GM19099 (cell line): ENCODE results near the gene C2orf66.

Experiments used
- POLR2A ChIP-seq: IDR thresholded peaks from 3 replicates; pipeline ENCODE4 v1.6.1; 2011; ENCODE audit warnings: low read depth; ENCODE audit not compliant: insufficient read length; ENCODE audit errors: extremely low read depth

C2orf66 gene

DNA sequence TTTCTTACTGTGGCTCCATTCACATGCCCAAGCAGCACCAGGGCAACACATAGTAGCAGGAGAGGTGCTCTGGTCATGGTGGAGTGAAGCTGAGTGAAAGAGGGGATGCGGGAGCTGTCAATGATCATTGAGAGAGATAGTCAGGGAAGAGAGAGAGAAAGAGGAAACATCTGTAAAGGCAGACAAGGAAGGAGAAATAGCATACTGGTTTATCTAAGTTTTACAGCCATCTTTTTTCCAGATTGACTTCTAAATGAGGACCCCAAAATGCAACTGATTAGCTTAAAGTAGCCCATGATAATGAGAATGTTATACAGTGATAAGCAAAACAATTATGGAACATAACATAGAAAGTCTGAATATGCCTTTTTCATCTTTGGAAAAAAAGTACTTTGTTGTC lies at the start of gene C2orf66:
C2orf66 (minus strand) TSS at position 96 of the 400 bp plus-strand sequence; CDS start at position 77, 19 bp downstream.
- no peak for TF ChIP-seq POLR2A

DNA sequence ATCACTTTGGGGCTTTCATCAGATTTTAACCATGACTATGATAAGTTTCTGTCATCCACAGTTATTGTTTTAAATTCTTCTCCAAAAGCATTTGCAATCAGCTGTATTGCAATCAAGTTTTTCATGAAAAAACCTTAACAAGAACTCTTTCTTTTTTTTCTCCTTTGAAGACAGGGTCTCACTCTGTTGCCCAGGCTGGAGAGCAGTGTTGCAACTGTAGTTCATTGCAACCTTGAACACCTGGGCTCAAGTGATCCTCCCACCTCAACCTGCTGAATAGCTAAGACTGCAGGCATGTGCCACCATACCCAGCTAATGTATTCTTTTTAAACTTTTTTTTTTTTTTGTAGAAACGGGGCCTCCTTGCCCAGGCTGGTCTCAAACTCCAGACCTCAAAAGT lies 45.5 kb upstream of the C2orf66 start:
- no peak for TF ChIP-seq POLR2A

DNA sequence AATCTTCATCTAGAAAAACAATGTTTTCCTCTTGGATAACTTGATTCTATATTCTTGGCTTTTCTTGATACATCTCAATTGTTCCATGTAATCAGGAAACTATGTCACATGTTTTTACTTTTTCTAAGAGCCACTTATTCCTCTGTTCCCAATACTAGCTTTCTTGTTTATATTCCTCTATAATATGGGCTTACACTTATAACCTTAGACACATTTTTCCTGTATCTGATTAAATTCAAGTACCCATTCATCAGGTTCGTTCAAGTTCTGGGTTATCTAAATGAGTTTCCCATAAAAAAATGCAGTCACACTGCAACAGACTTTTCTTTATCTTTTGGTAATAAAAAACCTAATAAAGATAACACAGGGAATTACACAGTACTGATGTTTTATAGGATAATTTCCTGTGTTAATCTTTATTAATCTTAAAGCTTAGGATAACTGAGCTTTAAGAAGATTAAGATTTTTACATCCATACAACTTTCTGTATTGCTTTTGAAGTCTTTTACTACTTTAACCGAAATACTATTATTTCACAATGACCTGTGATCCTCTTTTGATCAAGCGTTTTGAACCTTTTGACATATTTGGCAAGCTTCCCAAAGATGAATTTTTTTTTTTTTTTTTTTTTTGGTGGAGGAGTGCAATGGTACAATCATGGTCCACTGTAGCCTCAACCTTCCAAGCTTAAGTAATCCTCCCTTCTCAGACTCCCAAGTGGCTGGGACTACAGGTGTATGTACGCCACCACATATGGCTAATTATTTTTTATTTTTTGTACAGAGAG lies 44.3 kb upstream of the C2orf66 start:
- TF ChIP-seq POLR2A = no peak

DNA sequence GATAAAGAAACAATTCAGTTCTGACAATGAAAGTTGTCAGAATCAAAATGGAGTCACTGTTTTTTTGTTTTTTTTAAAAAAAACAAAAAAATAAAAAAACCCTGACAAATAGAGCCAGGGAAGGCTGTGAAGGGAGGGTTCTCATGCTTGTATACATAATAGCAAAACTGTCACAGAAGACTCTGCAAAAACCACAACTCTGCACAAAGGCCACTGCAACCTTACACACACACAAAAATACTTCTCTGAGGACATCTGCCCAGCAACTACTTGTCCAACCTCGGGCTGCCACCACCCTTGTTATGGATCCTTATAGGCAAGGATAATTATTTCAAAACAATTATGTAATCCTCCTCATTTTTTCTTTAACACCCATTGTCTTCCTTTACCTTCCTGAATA lies 41.9 kb upstream of the C2orf66 start:
- TF ChIP-seq POLR2A = no peak

DNA sequence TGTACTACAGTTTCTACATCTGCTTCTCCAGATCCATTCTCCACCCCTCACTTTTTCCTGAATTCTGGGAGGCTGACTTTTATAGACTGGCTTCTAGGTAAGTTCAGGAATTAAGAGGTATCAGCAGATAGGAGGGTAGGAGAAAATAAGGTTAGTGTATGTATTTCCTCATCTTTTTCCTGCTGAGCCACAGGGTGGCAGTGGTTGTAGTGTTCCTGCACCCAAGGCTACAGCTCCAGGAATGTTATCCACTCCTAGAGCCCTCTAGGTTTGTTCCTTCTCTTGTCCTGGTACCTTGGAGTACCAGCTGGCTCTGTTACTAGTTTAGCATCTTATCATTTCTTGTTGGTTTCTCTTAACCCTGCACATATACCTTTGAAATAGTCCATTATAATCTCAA lies 40.7 kb upstream of the C2orf66 start:
- no peak for TF ChIP-seq POLR2A

DNA sequence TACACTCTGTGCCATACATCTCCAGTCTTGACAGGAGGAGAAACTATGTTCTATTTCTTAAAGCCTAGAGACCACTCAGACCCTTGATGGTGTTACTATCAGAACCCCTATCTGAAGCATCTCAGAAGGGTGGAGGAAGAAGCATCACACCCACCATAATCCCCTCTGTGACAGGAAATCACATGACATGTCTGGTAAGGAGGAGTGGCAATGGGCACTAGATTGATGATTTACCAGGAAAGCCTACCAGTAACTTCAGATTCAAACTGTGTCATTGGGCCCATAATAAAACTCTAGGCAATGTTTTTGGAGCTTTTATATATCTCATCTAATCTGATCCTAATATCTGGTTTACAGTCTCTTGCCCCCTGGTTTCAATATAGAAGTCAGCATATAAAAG lies 37.1 kb upstream of the C2orf66 start:
- TF ChIP-seq POLR2A = no peak

DNA sequence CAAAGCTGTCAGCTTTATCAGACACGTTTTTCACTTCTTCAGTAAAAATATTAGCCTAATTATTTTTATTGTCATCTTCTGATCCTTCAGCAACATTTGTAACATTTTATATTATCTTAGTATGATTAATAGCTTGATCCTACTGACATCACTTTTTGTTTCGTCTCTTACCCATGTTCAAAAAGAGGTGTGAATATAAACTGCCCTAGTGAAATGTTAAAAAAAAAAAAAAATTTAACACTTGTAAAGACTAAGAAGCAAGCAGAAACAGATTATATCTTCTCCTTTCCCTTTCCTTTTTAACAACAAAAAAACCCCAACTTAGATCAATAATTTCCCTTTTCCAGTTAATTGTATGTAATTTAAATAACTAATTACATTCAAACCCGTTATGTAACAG lies 36.2 kb upstream of the C2orf66 start:
- no peak for TF ChIP-seq POLR2A

DNA sequence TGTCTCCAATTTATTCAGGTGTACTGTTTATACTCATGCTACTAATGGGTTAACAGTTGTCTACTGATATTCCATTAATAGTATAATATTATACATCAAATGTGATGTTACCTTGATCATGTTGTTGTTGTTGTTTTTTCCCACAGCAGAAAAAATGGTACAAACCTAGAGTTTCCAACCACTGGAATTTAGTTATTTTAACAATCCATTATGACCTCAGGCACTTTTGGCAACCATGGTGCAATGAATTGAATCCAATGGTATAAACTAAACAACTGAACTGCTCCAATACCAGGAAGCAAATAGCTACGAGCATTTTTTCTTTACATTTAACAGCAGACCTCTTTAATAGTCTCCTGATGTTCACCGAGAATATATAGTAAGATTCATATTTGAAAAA lies 31.0 kb upstream of the C2orf66 start:
- no peak for TF ChIP-seq POLR2A

DNA sequence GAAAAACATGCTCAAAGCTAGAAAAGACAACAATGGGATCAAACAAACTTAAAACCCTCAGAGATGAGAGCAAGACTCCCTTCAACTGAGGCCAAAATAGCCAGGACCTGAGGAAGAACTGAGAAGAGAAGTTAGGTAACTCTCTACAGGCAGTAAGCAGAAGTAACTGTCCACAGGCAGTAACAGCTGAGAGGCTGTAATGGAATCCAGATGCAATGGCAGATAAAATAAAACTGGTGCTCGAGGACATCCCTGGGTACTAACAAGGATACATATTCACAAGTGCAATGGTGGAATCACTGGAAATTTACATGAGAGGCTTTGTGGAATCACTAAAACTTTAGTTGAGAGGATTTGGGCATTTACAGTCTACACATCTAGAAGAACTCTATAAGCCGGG lies 30.4 kb upstream of the C2orf66 start:
- no peak for TF ChIP-seq POLR2A

DNA sequence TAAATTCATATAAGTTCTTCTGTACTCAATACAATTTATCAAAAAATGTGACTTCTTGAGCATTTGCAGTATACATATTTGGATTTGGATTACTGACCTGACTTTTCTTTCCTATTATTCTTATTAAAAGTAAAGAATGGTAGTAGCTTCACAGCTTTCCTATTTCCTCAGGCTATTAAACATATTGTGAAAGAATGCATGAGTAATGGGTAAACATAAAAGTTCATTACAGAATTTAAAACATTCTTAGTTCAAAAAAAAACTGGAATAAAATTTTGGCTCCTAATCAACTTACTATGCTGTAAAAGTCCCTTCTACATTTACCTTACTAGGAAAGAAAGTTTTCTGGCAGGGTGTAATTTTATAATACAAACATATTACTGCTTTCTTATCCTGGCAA lies 27.3 kb upstream of the C2orf66 start:
- TF ChIP-seq POLR2A = no peak

DNA sequence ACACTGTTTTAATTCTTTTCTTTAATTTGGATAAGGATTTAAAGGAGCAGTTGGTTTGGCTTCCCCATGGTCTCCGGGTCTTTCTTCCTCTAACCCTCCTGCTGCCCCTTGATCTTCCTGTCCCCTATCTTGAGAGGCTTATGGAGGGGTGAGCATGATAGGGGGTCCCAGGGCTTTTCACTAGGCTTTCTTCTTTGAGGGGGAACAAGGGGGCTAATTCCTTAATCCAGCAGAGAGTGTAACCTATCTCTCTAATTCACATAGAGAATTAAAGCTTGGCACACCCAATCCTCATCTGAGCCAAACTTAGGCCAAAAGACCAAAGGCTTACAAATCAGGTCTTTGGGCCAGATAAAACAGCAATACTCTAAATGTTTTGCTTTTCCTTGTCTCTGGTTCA lies 21.5 kb upstream of the C2orf66 start:
- no peak for TF ChIP-seq POLR2A

DNA sequence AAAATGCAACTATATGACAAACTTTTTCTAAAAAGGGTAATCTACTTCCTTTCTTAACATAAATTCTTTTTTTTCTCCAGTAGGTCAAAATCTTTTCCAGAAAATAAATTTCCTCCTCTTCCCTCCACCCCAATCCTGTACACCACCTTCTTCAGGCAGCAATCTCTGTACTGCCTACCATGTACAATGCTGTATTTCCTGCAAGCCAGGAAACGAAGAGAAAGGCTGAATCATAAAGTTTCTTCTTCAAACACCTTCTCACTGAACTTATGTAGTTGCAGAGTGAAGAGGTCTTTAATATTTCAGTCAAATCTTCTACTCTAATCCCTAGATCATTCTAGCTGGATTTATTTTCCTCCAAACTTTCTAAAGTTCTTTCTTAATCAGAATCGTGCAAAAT lies 18.2 kb upstream of the C2orf66 start:
- no peak for TF ChIP-seq POLR2A

DNA sequence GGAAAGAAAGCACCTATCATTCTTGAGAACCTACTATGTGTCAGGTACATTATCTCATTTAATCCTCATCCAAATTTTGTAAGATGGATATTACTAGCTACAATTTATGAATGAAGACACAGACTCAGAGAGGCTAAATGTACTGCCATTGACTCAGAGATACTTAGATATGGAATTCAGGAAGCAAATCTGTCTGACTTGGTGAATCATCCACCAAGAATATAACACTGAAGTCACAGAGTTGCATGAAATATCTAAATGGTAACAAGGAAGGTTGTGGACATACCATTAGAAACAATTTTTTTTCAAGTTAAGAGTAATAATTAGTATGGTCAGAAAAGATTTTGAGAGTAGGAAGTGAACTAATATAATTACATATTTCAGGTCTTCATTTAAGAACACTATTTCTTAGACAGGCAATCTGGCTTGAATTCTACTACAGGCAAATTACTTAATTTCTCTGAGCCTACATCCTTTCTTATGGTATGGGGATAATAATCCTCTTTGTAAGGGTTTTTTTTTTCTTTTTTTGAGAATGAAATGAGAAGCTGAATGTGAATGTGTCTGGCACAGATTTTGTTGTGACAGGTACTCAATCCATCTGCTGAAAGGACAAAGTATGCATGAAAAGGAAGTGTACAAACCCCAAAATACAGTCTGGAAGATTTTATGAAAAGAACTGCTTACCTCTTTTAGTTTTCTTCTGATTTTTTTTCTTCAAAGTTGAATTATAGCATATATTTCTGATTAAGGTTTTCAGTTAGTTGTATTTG lies 14.8 kb upstream of the C2orf66 start:
- no peak for TF ChIP-seq POLR2A

DNA sequence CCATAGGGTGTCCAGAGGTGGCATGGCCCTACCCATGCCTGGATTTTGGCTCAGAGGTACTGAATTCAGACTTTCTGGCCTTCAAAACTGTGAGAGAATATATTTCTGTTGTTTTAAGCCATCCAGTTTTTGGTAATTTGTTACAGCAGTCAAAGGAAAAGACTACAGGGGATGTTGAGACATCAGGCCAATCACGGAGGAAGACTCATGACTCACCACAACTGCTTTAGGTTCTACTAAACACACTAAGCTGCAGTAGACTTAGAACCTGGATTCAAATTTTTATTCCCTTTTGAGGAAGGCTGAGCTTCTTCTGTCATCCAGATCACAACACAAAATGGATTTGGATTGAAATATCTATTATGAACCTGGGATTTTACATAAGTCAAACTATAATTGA lies 12.0 kb upstream of the C2orf66 start:
- no peak for TF ChIP-seq POLR2A

DNA sequence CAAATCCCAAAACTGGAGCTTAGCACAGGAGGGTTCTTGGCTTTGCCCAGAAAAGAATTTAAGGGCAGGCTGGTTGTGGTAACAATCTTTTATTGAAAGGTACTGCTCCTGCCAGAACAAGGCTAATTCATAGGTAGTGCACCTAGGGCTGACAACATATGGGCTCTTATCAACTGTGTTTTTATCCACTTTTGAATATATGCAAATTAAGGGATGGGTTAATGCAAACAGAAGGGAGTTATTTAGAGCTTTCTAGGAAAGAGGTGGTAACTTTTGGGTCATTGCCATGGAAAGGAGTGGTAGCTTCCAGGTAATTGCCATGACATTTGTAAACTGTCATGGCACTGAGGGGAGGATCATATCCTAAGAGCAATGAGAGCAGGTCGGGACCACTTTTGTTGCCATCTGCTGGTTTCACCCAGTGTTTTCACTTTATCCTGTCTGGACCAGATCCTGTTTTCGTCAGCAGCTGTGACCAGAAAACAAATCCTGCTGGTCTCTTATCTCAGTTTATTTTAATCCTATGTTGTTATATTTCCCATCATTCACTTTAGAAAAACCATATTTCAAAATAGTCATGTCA lies 981 bp downstream of the C2orf66 start:
- no peak for TF ChIP-seq POLR2A

DNA sequence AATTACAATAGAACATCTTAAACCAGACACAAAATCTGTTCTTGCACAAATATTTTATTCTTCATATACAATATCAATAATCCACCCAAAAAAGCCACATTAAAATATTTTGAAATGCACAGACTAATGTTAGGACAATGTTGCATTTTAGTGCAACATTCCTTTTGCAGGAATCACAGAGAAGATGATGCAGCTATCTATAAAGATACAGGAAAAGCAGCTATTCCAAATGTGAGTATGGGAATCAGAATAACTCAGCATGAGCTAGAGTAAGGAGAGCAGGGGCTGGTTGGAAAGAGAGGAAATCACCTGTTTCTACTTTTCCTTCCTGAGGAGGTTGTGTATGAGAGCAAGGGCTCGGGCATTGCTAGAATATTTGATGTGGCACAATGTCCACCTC lies 4.8 kb downstream of the C2orf66 start:
- TF ChIP-seq POLR2A = no peak

DNA sequence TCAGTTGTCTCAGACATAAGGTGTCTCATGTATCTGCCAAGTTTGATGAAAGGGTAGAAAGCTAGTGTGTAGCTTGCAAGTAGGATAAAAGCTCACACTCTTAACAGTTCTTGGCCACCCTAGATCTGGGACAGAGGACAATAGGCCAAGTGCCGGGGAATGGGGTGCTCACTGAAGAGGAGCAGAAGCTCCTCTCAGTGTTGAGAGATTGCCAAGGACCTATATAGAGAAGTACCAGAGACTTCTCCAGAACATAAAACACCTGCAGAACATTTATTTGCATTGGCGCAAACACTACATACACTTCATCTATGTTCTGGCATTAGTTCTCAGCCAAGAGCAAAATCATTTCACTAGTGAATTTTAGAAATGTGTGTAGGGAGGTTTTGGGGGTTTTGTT lies 6.8 kb downstream of the C2orf66 start:
- no peak for TF ChIP-seq POLR2A
